C4-2B (cell line): ENCODE measurements around the gene ACE.

Source experiments
- CTCF ChIP-seq: fragments of 450-650 bp; conservative IDR thresholded peaks from 2 replicates; pipeline ENCODE4 v1.5.1; 2017; ENCODE audit warnings: mild to moderate bottlenecking
- ZFX ChIP-seq: fragments of 450-650 bp; IDR thresholded peaks from 2 replicates; pipeline ENCODE4 v1.6.1; 2017

GRCh38 chr17:63483038-63483437 is 6.2 kb downstream of the ACE start:
- no peak for TF ChIP-seq CTCF
- TF ChIP-seq ZFX: no peak
